Activated CD4-positive, alpha-beta T cell treated with anti-CD3 and anti-CD28 coated beads, Interleukin-10, Interleukin-2, amounts not matched to agents 100 ng/mL and 50 ng/mL, durations not matched to agents 16 hours and 8 hours (primary cell): ENCODE results near the gene KNOP1.
"Not testable (repeated sequence)": the region's sequence is repeated elsewhere in the genome, so short reads cannot be mapped to it uniquely, and the experiment has no call there.

Experiments
- DNase-seq: peaks from one replicate; pipeline ENCODE4 v3.0.0-alpha.2; 2020

Gene KNOP1

GRCh38 chr16:19741354-19741753 lies 23.3 kb upstream of the KNOP1 start:
- no peak for DNase-seq

GRCh38 chr16:19737306-19738038 lies 19.4 kb upstream of the KNOP1 start:
- DNase-seq = no peak

- no peak for DNase-seq
These were observed 17.2 kb upstream of the KNOP1 start for GRCh38 chr16:19735074-19735867.

GRCh38 chr16:19733551-19733950 lies 15.5 kb upstream of the KNOP1 start:
- DNase-seq = no peak

- DNase-seq = no peak
These were observed 10.6 kb upstream of the KNOP1 start for GRCh38 chr16:19728636-19728965.

- no peak for DNase-seq
These were observed 5.0 kb upstream of the KNOP1 start for GRCh38 chr16:19722981-19723380.

- DNase-seq = no peak
These were observed 4.4 kb upstream of the KNOP1 start for GRCh38 chr16:19722269-19722952.

GRCh38 chr16:19718624-19718965 lies 568 bp upstream of the KNOP1 start:
- no peak for DNase-seq

GRCh38 chr16:19717314-19717713 lies 713 bp downstream of the KNOP1 start:
- peak; percentile 17 for DNase-seq

- not testable (repeated sequence) for DNase-seq
These were observed 1.3 kb downstream of the KNOP1 start for GRCh38 chr16:19716728-19717127.

GRCh38 chr16:19716183-19716582 lies 1.8 kb downstream of the KNOP1 start:
- no peak for DNase-seq

- no peak for DNase-seq
These were observed 2.5 kb downstream of the KNOP1 start for GRCh38 chr16:19715566-19715965.

- DNase-seq = no peak
These were observed 4.3 kb downstream of the KNOP1 start for GRCh38 chr16:19713697-19714096.

GRCh38 chr16:19712418-19713058 lies 5.5 kb downstream of the KNOP1 start:
- DNase-seq = no peak

- DNase-seq = no peak
These were observed 6.4 kb downstream of the KNOP1 start for GRCh38 chr16:19711643-19712042.

GRCh38 chr16:19710991-19711545 lies 7.0 kb downstream of the KNOP1 start:
- DNase-seq = no peak

GRCh38 chr16:19710191-19710908 lies 7.7 kb downstream of the KNOP1 start:
- DNase-seq = no peak

- DNase-seq = no peak
These were observed 8.5 kb downstream of the KNOP1 start for GRCh38 chr16:19709381-19710136.

GRCh38 chr16:19708296-19709205 lies 9.5 kb downstream of the KNOP1 start:
- no peak for DNase-seq

GRCh38 chr16:19707569-19708295 lies 10.3 kb downstream of the KNOP1 start:
- no peak for DNase-seq
